ENCODE results near the gene PCAT7.
"Not testable (repeated sequence)": the region's sequence is repeated elsewhere in the genome, so short reads cannot be mapped to it uniquely, and the experiment has no call there.

Gene PCAT7

GRCh38 chr9:94564279-94564678 is 9.4 kb downstream of the PCAT7 start:
- not testable (repeated sequence) for DNase-seq

- no peak for DNase-seq
Measured at GRCh38 chr9:94566550-94566949, 11.7 kb downstream of the PCAT7 start.

- no peak for DNase-seq
Measured at GRCh38 chr9:94567271-94567670, 12.4 kb downstream of the PCAT7 start.

GRCh38 chr9:94568250-94568889 is 13.5 kb downstream of the PCAT7 start:
- DNase-seq = no peak

- DNase-seq = no peak
Measured at GRCh38 chr9:94568972-94569712, 14.3 kb downstream of the PCAT7 start.

- no peak for DNase-seq
Measured at GRCh38 chr9:94576131-94576530, 21.2 kb downstream of the PCAT7 start.

GRCh38 chr9:94577036-94577435 is 22.2 kb downstream of the PCAT7 start:
- no peak for DNase-seq

- DNase-seq = no peak
Measured at GRCh38 chr9:94577571-94577970, 22.7 kb downstream of the PCAT7 start.

- DNase-seq = no peak
Measured at GRCh38 chr9:94581728-94582127, 26.8 kb downstream of the PCAT7 start.

GRCh38 chr9:94584555-94584954 is 29.7 kb downstream of the PCAT7 start:
- DNase-seq = no peak

- no peak for DNase-seq
Measured at GRCh38 chr9:94586316-94586715, 31.4 kb downstream of the PCAT7 start.

GRCh38 chr9:94586814-94587213 is 31.9 kb downstream of the PCAT7 start:
- DNase-seq = no peak

- no peak for DNase-seq
Measured at GRCh38 chr9:94588681-94589080, 33.8 kb downstream of the PCAT7 start.

- not testable (repeated sequence) for DNase-seq
Measured at GRCh38 chr9:94591046-94591545, 36.2 kb downstream of the PCAT7 start.

GRCh38 chr9:94591876-94592275 is 37.0 kb downstream of the PCAT7 start:
- DNase-seq = no peak

GRCh38 chr9:94592683-94593082 is 37.8 kb downstream of the PCAT7 start:
- not testable (repeated sequence) for DNase-seq

GRCh38 chr9:94593459-94594345 is 38.8 kb downstream of the PCAT7 start, which contains the start of gene FBP2:
Gene FBP2, minus strand, starts transcription at chr9:94593824. Its CDS starts 98 bp downstream, at chr9:94593726.
- DNase-seq = no peak

GRCh38 chr9:94599102-94599501 is 44.2 kb downstream of the PCAT7 start:
- no peak for DNase-seq

- no peak for DNase-seq
Measured at GRCh38 chr9:94600258-94600657, 45.4 kb downstream of the PCAT7 start.

GRCh38 chr9:94600715-94601114 is 45.8 kb downstream of the PCAT7 start:
- no peak for DNase-seq

- no peak for DNase-seq
Measured at GRCh38 chr9:94602666-94603065, 47.8 kb downstream of the PCAT7 start.

GRCh38 chr9:94603259-94604160 is 48.6 kb downstream of the PCAT7 start:
- DNase-seq = peak; percentile 83 to 88

Measured in activated CD4-positive, alpha-beta T cell treated with anti-CD3 and anti-CD28 coated beads, Interleukin-2, amount 50 U/mL, for 48 hours (primary cell).